Measurements from ENCODE around the gene CRYL1. TPM values are rescaled to one million over a fixed set of nuclear protein-coding genes. Genes with fewer than 3 reads are reported as not detected.

Gene CRYL1
- total RNA-seq, 1 experiment from 2014 or later, result 13.4 TPM

DNA sequence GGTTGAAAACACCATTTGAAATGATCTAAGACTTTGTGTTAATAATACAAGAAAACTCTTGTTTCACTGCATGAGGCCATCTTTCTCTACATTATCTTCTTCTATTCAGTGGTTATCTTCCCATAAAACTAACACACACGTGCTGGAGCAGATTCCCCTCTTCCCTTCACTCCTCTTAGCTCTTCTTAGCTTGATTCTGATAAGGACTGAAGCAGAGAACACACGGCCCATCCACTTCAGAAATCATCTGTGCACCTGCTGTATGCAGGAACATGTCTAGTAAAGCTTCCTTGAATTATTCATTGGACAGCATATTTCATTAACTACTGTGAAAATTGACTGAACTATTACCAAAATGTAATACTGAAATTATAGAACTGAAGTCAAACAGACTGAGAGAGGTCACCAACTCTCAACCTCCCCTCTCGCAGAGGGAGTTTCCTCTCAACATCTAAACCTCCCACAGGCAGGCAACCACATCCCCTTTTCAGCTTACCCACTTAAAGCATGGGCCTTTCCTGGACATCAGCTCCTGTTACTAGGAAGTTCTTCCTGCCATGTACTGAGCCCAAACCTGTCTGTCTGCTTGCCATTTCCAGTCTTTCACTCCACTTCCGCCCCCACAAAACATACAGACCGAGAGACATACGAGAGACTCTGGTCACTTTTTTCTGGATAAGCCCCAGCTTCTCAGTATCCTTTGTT lies 113.9 kb downstream of the CRYL1 start:
- Histone ChIP-seq H3K4me3 (ENCODE audit: low read depth in 2 of 2, low read length in 2 of 2) (no peak overlapping the region), H3K4me1 (ENCODE audit: control insufficient read depth, insufficient read depth, low read length) (no peaks in the 10 kb centered on the region), H3K27me3 (ENCODE audit: control insufficient read depth, insufficient read depth, low read length) (no peaks in the 10 kb centered on the region), H3K9me3 (ENCODE audit: control insufficient read depth, insufficient read depth, low read depth, low read length) (no peaks in the 10 kb centered on the region), H3K36me3 (ENCODE audit: control insufficient read depth, insufficient read depth, low read length) (no peaks in the 10 kb centered on the region), H3K27ac (ENCODE audit: low read length) (no peak overlapping the region)
- DNase-seq (ENCODE audit: low read depth, low spot score), result no peak
- BruUV-seq (replicated peaks), result no TSS peak
- intact Hi-C loops (cut with micrococcal nuclease; ENCODE audit: unreplicated experiment) (loop anchor here (10.0 kb wide), 1 partner anchor 53 kb away; no protein-coding TSS in a partner anchor), in situ Hi-C loops (cut with HindIII; ENCODE audit: low pct_unique_long_range_greater_than_20kb, low sequenced_read_pairs) (no loop called here)
- ChIA-PET CTCF (no interaction called here), POLR2A (no interaction called here)
- ATAC-seq, result no peak
- TF ChIP-seq POLR2AphosphoS5 (IDR thresholded peaks at IDR 0.05; ENCODE audit: low read depth, low read length) (no peak), TCF7L2 (IDR thresholded peaks at IDR 0.05; ENCODE audit: low read depth, low read length) (no peak), SIN3A (IDR thresholded peaks at IDR 0.05; ENCODE audit: borderline replicate concordance, insufficient read depth, low read depth, low read length) (no peak)
- TF ChIP-seq, protein P1, sequence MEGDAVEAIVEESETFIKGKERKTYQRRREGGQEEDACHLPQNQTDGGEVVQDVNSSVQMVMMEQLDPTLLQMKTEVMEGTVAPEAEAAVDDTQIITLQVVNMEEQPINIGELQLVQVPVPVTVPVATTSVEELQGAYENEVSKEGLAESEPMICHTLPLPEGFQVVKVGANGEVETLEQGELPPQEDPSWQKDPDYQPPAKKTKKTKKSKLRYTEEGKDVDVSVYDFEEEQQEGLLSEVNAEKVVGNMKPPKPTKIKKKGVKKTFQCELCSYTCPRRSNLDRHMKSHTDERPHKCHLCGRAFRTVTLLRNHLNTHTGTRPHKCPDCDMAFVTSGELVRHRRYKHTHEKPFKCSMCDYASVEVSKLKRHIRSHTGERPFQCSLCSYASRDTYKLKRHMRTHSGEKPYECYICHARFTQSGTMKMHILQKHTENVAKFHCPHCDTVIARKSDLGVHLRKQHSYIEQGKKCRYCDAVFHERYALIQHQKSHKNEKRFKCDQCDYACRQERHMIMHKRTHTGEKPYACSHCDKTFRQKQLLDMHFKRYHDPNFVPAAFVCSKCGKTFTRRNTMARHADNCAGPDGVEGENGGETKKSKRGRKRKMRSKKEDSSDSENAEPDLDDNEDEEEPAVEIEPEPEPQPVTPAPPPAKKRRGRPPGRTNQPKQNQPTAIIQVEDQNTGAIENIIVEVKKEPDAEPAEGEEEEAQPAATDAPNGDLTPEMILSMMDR (IDR thresholded peaks at IDR 0.05), result no peak
- TF ChIP-seq, protein P2, sequence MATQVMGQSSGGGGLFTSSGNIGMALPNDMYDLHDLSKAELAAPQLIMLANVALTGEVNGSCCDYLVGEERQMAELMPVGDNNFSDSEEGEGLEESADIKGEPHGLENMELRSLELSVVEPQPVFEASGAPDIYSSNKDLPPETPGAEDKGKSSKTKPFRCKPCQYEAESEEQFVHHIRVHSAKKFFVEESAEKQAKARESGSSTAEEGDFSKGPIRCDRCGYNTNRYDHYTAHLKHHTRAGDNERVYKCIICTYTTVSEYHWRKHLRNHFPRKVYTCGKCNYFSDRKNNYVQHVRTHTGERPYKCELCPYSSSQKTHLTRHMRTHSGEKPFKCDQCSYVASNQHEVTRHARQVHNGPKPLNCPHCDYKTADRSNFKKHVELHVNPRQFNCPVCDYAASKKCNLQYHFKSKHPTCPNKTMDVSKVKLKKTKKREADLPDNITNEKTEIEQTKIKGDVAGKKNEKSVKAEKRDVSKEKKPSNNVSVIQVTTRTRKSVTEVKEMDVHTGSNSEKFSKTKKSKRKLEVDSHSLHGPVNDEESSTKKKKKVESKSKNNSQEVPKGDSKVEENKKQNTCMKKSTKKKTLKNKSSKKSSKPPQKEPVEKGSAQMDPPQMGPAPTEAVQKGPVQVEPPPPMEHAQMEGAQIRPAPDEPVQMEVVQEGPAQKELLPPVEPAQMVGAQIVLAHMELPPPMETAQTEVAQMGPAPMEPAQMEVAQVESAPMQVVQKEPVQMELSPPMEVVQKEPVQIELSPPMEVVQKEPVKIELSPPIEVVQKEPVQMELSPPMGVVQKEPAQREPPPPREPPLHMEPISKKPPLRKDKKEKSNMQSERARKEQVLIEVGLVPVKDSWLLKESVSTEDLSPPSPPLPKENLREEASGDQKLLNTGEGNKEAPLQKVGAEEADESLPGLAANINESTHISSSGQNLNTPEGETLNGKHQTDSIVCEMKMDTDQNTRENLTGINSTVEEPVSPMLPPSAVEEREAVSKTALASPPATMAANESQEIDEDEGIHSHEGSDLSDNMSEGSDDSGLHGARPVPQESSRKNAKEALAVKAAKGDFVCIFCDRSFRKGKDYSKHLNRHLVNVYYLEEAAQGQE (IDR thresholded peaks at IDR 0.05; ENCODE audit: insufficient read depth in 1 of 2, low read depth in 2 of 2, low read length in 1 of 2), result no peak

DNA sequence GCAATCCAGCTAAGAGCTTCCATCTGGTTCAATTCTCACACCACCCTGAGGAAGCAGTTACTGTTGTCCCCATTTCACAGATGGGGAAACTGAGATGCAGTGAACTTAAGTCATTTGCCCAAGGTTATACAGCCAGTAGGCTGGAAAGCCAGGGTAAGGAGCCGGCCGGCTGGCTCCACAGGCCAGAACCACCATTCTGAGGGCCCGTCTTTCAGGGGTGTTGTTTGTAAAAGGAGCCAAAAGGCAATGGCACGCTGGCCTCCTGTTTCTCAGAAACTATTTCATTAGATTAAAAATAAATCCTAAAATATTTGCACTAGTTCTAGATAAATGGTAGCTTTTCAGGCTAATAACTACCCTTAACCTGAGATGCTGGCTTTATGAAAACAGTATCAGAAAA lies 114.9 kb downstream of the CRYL1 start:
- ATAC-seq (no peak), DNase-seq (ENCODE audit: low read depth, low spot score) (no peak)
- no TSS peak for BruUV-seq (replicated peaks)
- H3K9me3 ChIP-seq (ENCODE audit: control insufficient read depth, insufficient read depth, low read depth, low read length), result no peaks in the 10 kb centered on the region
- no peaks in the 10 kb centered on the region for H3K27me3 ChIP-seq (ENCODE audit: control insufficient read depth, insufficient read depth, low read length)
- intact Hi-C loops (cut with micrococcal nuclease; ENCODE audit: unreplicated experiment) (loop anchor here (10.0 kb wide), 1 partner anchor 54 kb away; no protein-coding TSS in a partner anchor), in situ Hi-C loops (cut with HindIII; ENCODE audit: low pct_unique_long_range_greater_than_20kb, low sequenced_read_pairs) (no loop called here)
- H3K36me3 ChIP-seq (ENCODE audit: control insufficient read depth, insufficient read depth, low read length), result no peaks in the 10 kb centered on the region
- no peaks in the 10 kb centered on the region for H3K4me1 ChIP-seq (ENCODE audit: control insufficient read depth, insufficient read depth, low read length)
- ChIA-PET CTCF (no interaction called here), POLR2A (no interaction called here)
- no peak overlapping the region for H3K27ac ChIP-seq (ENCODE audit: low read length)
- no peak for TF ChIP-seq SIN3A (IDR thresholded peaks at IDR 0.05; ENCODE audit: borderline replicate concordance, insufficient read depth, low read depth, low read length)
- TF ChIP-seq, protein P2 (IDR thresholded peaks at IDR 0.05; ENCODE audit: insufficient read depth in 1 of 2, low read depth in 2 of 2, low read length in 1 of 2), result no peak
- no peak for TF ChIP-seq TCF7L2 (IDR thresholded peaks at IDR 0.05; ENCODE audit: low read depth, low read length)
- no peak for TF ChIP-seq POLR2AphosphoS5 (IDR thresholded peaks at IDR 0.05; ENCODE audit: low read depth, low read length)
- TF ChIP-seq, protein P1 (IDR thresholded peaks at IDR 0.05), result no peak
- no peak overlapping the region for H3K4me3 ChIP-seq (ENCODE audit: low read depth in 2 of 2, low read length in 2 of 2)

Data from Panc1 (cell line).